Ureter (tissue), 1 donor: Measurements from ENCODE around the gene SLC51B. TPM values are rescaled to one million over a fixed set of nuclear protein-coding genes. Genes with fewer than 3 reads are reported as not detected.
"Not testable (repeated sequence)": the region's sequence is repeated elsewhere in the genome, so short reads cannot be mapped to it uniquely, and the experiment has no call there.

Experiments used
- DNase-seq: peaks from one replicate; pipeline ENCODE4 v3.0.0-alpha.2; 2020; ENCODE audit warnings: low spot score
- total RNA-seq: library from RNA; stranded (reverse); gene quantifications from one replicate; pipeline ENCODE4 v1.2.4, GENCODE V29; 2023
- donor health status: DM: yes; HTN: yes; CAD: no.

The SLC51B gene
- total RNA-seq, 1 donor from 2014 or later, result not detected

DNA sequence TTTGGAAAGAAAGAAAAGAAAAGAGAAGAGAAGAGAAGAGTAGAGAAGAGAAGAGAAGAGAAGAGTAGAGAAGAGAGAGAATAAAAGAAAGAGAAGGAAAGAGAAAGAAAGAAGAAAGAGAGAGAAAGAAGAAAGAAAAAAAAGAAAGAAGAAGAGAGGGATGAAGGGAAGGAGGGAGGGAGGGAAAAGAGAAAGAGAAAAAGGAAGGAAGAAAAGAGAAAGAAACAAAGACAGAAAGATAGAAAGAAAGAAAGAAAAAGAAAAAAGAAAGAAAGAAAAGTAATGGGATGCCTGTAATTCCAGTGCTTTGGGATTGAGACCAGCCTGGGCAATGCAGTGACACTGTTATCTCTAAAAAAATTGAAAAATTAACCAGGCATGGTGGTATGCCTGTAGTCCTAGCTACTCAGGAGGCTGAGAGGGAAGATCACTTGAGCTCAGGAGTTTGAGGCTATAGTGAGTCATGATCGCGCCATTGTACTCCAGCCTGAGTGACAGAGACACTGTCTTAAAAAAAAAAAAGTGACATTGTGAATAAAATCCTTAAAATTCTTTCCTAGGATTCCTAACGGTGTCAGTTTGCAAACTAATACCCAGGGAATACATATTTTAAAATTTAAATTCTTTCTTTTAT is 20.9 kb downstream of the SLC51B start:
- DNase-seq, result no peak

DNA sequence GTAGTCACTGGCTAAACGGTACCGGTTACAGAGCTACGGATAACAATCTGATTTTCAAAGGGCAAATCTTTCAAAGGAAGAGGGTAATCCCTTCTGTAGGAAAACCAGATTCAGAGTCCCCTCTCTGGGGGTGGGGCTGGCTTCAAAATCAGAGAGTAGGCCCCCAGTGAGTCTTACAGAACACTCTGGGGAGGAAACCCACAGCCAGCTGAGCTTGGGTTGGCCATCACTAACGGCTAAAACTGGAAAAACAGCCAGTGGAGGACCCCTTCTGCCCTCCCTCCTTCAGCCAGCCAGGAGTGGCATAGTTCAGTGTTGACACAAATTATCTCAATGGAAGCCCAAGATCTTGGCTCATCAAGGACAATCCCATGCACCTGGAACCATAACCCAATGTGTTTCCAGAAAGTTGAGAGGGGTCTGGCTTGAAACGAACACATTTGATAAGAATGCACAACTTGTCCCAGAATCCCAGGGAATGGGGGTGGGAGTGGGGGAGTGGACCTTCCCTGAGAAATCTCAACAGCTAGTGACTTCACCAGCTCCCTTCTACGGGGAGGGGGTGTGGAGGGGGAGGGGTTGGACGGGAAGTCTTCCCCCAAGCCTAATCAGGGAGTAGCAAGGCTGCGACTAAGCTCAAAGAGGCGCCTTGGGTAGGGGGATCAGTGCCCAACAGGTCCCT is 21.6 kb downstream of the SLC51B start:
- DNase-seq, result no peak

DNA sequence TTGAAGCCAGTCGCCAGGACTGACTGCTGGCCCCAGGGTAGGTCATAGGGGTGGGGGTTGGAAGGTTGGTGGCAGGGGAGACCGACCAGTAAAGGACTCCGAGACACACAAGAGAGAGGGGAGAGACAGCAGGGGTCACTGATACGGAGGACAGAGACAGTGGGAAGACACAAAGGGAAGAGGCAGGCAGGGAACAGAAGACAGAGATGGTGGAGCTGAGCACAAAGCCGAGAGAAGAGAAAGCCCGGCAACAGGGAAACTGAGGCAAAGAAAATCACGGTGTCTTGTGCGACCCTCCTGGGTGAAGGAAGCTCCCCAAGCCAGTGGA is 22.1 kb downstream of the SLC51B start:
- DNase-seq, result no peak

DNA sequence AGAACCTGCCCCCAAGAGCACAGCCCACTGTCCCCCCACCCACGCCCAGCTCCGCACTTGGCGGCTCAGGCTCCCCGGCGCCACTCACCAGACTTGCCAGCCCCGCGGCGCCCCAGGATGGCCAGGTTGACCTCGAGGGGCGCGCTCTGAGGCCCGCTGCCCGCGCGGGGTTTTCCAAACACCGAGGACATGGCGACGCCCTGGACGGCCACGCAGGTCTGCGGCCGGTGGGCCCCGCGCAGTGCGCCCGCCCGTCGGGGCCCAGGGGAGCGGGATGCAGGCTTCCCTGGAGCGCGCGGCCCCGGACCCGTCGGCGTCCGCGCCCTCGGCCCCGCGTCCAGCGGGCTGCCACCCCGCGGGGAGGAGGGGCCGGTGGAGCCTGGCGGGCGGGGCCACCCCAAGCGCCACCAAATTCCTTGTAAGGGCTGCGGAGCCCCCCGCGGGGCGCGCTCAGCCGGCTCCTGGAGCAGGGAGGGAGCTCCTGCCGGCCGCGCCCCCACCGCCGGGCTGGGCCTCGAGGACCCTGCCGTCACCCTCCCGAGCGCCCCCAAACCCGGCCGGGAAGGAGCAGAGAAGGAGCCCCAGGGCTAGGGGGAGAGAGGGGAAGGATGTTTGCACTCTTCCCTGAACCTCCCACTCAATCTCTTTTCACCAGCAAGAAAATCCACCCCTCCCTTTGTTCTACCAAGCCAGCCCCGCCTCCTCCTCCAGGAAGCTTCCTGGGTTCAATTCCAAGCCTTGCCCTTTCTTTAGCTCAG is 22.6 kb downstream of the SLC51B start, which contains the start of gene RASL12:
Gene RASL12 (minus strand): TSS at position 347 of the 758 bp plus-strand sequence. CDS start 156 bp downstream, at position 191.
- no peak for DNase-seq

DNA sequence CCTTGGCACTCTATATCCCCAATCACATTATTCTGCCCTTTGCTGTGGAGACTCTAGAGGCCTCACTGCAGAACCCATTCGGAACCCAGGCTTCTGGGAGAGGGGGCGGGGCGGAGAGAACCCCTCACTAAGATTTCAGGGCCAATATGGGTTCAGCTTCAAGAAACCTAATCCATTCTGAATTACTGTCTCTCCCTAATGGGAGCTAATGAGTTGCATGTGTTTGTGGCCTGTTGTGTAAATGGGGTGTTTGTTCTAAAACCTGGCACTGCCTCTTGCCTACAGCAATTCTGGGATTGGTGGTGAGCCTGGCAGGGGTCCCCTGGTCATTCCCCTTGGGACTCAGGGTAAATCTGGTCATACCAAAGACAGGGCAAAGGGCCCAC is 23.2 kb downstream of the SLC51B start:
- no peak for DNase-seq

DNA sequence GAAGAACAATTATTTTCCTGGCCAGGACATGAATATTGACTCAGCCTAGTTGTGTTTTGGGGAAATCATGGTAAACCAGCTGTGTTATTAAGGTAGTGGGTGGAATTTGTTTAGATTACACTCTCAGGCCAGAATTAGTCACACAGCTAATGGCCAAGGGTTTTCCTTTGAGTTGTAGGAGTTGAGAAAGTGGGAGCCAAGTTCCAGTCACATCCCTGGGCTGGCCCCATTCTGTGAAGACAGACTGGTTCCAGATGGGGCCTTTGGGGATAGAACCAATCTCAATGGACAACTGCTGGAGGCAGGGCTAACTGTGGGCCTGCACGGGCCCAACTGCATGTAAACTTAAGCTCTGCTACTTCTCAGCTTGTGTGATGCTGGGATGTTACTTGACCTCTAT is 24.0 kb downstream of the SLC51B start:
- no peak for DNase-seq

DNA sequence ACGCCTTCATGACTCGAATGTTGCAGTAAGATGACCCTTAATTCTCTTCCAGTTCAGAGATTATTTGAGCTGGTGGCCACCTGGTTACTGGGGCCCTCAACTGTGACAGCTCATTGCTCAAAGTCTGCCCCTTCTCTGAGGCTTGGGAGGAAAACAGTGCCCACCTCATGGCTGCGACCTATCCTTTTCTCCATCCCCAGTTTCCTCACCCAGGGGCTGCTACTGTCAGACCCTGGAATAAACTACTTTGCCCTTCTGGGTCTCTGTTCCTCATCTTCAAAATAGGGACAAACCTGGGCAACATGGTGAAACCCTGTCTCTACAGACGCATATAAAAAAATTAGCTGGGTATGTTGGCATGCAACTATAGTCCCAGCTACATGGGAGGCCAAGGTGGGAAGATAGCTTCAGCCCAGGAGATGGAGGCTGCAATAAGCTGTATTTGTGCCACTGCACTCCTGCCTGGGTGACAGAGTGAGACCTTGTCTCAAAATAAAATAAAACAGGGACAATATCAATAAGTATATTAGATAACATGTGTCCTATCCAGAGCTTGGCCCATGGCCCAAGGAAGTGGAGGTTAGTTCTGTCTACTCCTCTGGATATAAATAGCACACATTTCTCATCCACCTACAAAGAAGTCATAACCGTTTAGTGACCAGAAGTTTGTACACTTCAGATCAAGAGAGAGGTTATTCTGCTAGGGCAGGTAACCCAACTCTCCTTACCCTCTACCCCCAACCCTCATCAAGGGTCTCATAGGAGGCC is 24.8 kb downstream of the SLC51B start:
- DNase-seq, result no peak

DNA sequence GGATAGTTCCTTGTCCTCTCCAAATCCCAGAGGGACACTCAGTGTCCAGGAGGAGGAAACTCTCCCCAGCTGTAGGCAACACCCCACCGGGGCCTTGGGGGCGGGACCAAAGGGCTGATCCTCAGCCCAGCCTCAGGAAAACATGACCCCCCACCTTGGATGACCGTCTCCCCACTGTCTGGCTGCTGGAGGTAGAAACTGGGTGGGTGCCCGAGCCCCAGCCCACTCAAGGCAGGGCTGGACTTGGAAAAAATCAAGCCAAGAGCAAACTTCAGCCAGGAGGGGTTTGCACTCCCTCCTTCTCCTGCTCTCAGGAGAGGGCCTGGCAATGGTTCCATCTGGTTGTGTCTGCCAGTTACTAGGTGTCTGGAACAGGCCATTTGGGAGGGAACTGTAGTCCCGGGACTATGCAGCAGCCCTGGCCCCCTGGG is 26.2 kb downstream of the SLC51B start:
- DNase-seq, result no peak

DNA sequence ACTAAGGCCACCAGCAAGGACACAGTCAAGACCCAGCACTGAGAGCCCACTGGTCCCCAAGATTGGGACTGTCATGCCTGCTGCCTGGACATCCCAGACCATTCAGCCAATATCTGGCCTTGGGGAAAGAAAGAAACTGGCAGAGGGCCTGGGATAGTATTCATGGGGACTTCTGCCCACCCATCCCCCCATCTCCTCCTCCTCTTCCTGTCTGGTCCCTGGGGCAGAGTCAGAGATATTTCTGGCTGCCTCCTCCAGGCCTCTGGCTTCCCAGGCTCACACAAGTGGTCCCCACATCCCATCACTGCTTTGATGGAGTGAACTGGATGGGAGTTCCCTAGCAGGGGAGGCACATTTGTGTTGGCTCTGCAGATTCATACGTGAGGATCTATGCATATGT is 26.8 kb downstream of the SLC51B start:
- DNase-seq, result no peak

DNA sequence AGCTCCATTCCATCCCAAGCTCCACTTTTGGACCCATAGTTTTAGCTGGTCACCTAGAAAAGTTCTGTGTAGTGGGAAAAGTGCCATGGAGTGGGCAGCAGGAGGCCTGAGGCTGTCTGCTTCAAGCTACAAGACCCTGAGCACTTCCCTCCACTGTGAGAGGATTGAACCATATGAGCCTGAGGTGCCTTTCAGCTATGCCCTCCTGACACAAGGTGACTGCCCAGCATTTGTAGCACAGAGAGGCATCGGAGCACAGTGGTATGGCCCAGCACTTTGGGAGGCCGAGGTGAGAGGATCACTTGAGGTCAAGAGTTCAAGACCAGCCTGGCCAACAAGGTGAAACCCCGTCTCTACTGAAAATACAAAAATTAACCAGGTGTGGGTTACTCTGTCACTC is 27.4 kb downstream of the SLC51B start:
- DNase-seq, result no peak

DNA sequence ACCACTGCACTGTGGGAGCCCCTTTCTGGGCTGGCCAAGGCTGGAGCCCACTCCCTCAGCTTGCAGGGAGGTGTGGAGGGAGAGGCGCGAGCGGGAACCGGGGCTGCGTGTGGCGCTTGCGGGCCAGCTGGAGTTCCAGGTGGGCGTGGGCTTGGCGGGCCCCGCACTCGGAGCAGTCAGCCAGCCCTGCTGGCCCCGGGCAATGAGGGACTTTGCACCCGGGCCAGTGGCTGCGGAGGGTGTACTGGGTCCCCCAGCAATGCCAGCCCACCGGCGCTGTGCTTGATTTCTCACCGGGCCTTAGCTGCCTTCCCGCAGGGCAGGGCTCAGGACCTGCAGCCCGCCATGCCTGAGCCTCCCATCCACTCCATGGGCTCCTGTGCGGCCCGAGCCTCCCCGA is 29.8 kb downstream of the SLC51B start:
- DNase-seq, result not testable (repeated sequence)

DNA sequence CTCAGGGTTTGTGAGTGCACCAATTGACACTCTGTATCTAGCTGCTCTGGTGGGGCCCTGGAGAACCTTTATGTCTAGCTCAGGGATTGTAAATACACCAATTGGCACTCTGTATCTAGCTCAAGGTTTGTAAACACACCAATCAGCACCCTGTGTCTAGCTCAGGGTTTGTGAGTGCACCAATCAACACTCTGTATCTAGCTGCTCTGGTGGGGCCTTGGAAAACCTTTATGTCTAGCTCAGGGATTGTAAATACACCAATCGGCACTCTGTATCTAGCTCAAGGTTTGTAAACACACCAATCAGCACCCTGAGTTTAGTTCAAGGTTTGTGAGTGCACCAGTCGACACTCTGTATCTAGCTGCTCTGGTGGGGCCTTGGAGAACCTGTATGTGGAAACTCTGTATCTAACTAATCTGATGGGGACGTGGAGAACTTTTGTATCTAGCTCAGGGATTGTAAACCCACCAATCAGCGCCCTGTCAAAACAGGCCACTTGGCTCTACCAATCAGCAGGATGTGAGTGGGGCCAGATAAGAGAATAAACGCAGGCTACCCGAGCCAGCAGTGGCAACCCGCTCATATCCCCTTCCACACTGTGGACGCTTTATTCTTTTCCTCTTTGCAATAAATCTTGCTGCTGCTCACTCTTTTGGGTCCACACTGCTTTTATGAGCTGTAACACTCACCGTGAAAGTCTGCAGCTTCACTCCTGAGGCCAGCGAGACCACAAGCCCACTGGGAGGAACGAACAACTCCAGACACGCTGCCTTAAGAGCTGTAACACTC is 30.6 kb downstream of the SLC51B start:
- not testable (repeated sequence) for DNase-seq

DNA sequence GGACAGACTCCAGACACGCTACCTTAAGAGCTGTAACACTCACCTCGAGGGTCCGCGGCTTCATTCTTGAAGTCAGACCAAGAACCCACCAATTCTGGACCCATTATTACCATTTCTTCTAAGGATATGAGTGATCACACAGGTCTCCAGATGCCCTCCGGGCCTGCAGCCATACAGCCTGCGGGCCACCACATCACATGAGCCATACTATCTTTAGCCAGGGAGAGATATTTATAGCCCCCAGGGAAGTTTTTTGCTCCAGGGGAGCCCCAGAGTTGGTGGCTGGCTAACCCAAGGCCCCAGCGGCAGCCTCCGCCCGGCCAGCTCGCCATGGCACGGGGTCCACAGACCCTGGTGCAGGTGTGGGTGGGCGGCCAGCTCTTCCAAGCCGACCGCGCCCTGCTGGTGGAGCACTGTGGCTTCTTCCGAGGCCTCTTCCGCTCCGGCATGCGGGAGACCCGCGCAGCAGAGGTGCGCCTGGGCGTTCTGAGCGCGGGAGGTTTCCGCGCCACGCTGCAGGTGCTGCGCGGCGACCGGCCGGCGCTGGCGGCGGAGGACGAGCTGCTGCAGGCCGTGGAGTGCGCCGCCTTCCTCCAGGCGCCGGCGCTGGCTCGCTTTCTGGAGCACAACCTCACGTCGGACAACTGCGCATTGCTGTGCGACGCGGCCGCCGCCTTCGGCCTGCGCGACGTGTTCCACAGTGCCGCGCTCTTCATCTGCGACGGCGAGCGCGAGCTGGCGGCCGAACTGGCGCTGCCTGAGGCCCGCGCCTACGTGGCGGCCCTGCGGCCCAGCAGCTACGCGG is 31.5 kb downstream of the SLC51B start, which contains the start of gene KBTBD13:
Gene KBTBD13 (plus strand): TSS at position 261 of the 805 bp plus-strand sequence. CDS start 70 bp downstream, at position 331.
- DNase-seq, result no peak

DNA sequence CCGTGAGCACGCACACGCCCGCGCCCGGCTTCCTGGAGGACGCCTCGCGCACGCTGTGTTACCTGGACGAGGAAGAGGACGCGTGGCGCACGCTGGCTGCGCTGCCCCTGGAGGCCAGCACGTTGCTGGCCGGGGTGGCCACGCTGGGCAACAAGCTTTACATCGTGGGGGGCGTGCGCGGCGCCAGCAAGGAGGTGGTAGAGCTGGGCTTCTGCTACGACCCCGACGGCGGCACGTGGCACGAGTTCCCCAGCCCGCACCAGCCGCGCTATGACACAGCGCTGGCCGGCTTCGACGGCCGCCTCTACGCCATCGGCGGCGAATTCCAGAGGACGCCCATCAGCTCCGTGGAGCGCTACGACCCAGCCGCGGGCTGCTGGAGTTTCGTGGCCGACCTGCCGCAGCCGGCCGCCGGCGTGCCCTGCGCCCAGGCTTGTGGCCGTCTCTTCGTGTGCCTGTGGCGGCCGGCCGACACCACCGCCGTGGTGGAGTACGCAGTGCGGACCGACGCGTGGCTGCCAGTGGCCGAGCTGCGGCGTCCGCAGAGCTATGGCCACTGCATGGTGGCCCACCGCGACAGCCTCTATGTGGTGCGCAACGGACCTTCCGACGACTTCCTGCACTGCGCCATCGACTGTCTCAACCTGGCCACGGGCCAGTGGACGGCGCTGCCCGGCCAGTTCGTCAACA is 32.2 kb downstream of the SLC51B start:
- no peak for DNase-seq

DNA sequence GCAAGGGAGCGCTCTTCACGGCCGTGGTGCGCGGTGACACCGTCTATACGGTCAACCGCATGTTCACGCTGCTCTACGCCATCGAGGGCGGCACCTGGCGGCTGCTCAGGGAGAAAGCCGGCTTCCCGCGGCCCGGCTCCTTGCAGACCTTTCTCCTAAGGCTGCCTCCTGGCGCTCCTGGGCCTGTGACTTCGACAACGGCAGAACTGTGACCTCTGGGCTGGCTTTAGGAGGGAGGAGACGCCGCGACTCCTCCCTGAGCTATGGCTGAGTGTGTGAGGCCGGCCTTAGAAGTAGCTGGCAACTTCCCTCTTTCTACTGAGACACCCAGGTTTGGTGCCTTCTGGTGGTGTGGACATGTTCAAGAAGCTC is 32.8 kb downstream of the SLC51B start:
- peak; percentile 69 for DNase-seq

DNA sequence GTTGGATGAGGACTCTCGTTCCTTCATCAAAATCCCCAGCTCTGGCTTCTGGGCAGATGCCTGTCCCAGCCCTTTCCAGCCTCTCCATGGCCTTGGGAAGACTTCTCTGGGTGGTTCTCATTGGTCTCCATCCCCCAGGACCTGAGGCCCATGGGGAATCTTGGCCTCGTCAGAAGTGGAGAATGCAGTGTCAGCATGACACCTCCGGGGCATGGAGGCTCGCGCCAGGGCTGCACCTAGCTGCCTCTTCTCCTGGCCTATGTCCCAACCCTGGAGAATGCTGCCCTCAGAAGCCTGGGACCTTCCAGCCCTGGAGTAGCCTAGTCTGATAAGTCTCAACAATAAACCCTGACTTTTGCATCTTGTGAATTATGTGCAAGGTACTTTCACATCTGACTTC is 34.4 kb downstream of the SLC51B start:
- DNase-seq, result no peak

DNA sequence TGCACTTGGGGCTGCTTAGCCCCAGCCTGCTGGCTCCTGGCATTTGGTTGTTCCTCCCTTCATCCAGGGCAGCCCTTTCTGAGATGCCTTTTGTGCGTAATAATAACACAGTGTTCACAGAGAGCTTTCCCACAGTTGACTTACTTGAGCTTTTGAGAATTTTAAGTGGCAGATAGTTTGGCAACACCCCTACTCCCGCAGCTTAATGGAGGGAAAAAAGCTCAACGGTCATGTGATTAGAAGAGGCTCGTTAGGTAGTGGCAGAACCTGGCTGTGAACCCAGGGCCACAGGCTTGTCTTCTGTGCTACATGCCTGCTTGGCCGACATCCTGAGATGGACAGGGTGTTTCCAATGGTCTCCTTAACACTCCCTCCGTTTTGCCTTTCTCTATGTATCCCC is 36.1 kb downstream of the SLC51B start:
- no peak for DNase-seq

DNA sequence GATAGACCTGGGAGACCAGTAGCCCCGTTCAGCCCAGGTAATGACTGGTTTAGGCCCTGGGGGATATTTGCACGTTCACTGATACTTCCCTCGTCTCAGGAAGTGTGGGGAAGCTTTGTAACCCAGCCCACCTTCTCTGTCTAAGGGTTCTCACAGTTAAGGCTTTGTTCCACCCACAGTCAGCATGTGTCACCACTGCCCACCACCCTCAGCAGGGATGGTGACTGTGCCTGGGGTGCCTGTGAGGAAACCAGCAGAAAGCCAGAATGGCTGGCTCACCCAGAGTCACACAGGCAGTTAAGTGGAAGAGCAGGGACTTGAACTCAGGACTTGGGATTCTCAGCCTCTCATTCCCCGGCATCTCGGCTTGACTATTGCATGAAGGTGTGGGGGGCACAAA is 36.6 kb downstream of the SLC51B start:
- no peak for DNase-seq

DNA sequence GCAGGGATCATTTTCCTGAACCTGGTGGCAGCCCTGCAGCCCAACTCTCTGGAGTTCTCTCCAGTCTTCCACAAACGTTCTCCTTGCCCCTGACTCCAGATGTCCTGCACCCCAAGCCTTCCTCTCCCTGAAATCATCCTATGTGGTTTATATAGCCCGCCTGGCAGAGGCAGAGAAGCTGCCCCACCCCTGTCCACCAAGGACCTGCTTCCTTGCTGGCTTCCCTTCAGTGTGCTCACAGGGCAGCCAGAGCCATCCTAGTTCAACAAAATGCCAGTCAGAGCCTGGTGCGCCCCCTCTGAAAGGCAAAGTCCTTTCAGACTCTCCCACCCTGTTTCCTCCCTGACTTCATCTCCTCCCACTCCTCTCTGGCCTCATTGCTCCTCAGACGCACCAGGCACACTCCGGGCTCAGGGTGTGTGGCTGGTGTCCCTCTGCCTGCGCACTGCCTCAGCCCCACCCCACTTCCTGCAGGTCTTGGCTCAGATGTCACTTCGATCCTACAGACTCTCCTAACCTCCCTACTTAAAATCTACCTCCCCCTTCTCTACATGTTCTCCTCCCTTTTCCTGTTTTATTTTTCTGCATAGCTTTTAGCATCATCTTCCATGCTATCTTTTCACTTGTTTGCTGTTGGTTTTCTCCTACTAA is 37.2 kb downstream of the SLC51B start:
- DNase-seq, result no peak
